Activated T-cell treated with anti-CD3 and anti-CD28 coated beads for 48 hours (primary cell): Measurements from ENCODE around the gene EFCAB6.

ENCODE experiments used
- DNase-seq: peaks from one replicate; pipeline ENCODE4 v3.0.0-alpha.2; 2020; ENCODE audit warnings: low read depth

EFCAB6 gene

GRCh38 chr22:43570531-43571165, 241.5 kb downstream of the EFCAB6 start:
- DNase-seq, result no peak

GRCh38 chr22:43569111-43569510, 243.0 kb downstream of the EFCAB6 start:
- DNase-seq, result no peak

GRCh38 chr22:43567691-43568324, 244.3 kb downstream of the EFCAB6 start:
- no peak for DNase-seq

- no peak for DNase-seq
These were observed 245.4 kb downstream of the EFCAB6 start for GRCh38 chr22:43566561-43567332.

GRCh38 chr22:43566021-43566420, 246.1 kb downstream of the EFCAB6 start:
- DNase-seq, result no peak

- no peak for DNase-seq
These were observed 247.2 kb downstream of the EFCAB6 start for GRCh38 chr22:43564859-43565258.

GRCh38 chr22:43563571-43563970, 248.5 kb downstream of the EFCAB6 start:
- no peak for DNase-seq

GRCh38 chr22:43562843-43563242, 249.3 kb downstream of the EFCAB6 start:
- DNase-seq, result no peak

- no peak for DNase-seq
These were observed 250.5 kb downstream of the EFCAB6 start for GRCh38 chr22:43561415-43562178.

- DNase-seq, result no peak
These were observed 251.5 kb downstream of the EFCAB6 start for GRCh38 chr22:43560651-43561050.

GRCh38 chr22:43555561-43556515, 256.3 kb downstream of the EFCAB6 start:
- DNase-seq, result no peak

GRCh38 chr22:43554694-43555365, 257.3 kb downstream of the EFCAB6 start:
- DNase-seq, result no peak

- DNase-seq, result no peak
These were observed 257.9 kb downstream of the EFCAB6 start for GRCh38 chr22:43554259-43554636.

- DNase-seq, result no peak
These were observed 258.4 kb downstream of the EFCAB6 start for GRCh38 chr22:43553451-43554258.

- DNase-seq, result no peak
These were observed 261.4 kb downstream of the EFCAB6 start for GRCh38 chr22:43550672-43551071.

GRCh38 chr22:43550024-43550620, 262.0 kb downstream of the EFCAB6 start:
- DNase-seq, result no peak

- no peak for DNase-seq
These were observed 265.9 kb downstream of the EFCAB6 start for GRCh38 chr22:43546186-43546585.

GRCh38 chr22:43544289-43544673, 267.8 kb downstream of the EFCAB6 start:
- no peak for DNase-seq

- no peak for DNase-seq
These were observed 268.4 kb downstream of the EFCAB6 start for GRCh38 chr22:43543522-43544288.
